Stimulated activated CD8-positive, alpha-beta memory T cell treated with anti-CD3 and anti-CD28 coated beads, Interleukin-4, amount 100 ng/mL, for 4 hours (primary cell): ENCODE measurements around the gene DHCR24.

Source experiments
- DNase-seq, 2 donors: peaks; one replicate each; pipeline ENCODE4 v3.0.0-alpha.2; 2020; ENCODE audit warnings: low read depth in 2 of 2, low spot score in 1 of 2

The DHCR24 gene

GRCh38 chr1:54865238-54866073 is 21.5 kb downstream of the DHCR24 start:
- no peak for DNase-seq

GRCh38 chr1:54864460-54865208 is 22.4 kb downstream of the DHCR24 start:
- no peak for DNase-seq

GRCh38 chr1:54863267-54863665 is 23.7 kb downstream of the DHCR24 start:
- DNase-seq = no peak

- no peak for DNase-seq
Measured at GRCh38 chr1:54861070-54861761, 25.8 kb downstream of the DHCR24 start.

- no peak for DNase-seq
Measured at GRCh38 chr1:54859700-54860391, 27.1 kb downstream of the DHCR24 start.

- DNase-seq = no peak
Measured at GRCh38 chr1:54857746-54858561, 29.0 kb downstream of the DHCR24 start.

GRCh38 chr1:54857141-54857540 is 29.9 kb downstream of the DHCR24 start:
- no peak for DNase-seq

- DNase-seq = no peak
Measured at GRCh38 chr1:54854381-54855020, 32.5 kb downstream of the DHCR24 start.

- no peak for DNase-seq
Measured at GRCh38 chr1:54853793-54854370, 33.1 kb downstream of the DHCR24 start.

- no peak for DNase-seq
Measured at GRCh38 chr1:54853096-54853792, 33.8 kb downstream of the DHCR24 start.

- no peak for DNase-seq
Measured at GRCh38 chr1:54851936-54852524, 35.0 kb downstream of the DHCR24 start.

GRCh38 chr1:54851406-54851805 is 35.6 kb downstream of the DHCR24 start:
- DNase-seq = no peak

GRCh38 chr1:54850737-54851136 is 36.3 kb downstream of the DHCR24 start:
- DNase-seq = no peak

- DNase-seq = no peak
Measured at GRCh38 chr1:54850069-54850730, 36.8 kb downstream of the DHCR24 start.

- no peak for DNase-seq
Measured at GRCh38 chr1:54849219-54850068, 37.6 kb downstream of the DHCR24 start.

- no peak for DNase-seq
Measured at GRCh38 chr1:54848134-54848948, 38.7 kb downstream of the DHCR24 start.
